DMS 273 (cell line): ENCODE results near the gene LRRC4B.
"Not testable (repeated sequence)": the region's sequence is repeated elsewhere in the genome, so short reads cannot be mapped to it uniquely, and the experiment has no call there.

Experiments used
- DNase-seq: peaks from one replicate; lab custom pipeline; 2025; ENCODE audit not compliant: unreplicated experiment; lab: John Stamatoyannopoulos, UW

LRRC4B gene

DNA sequence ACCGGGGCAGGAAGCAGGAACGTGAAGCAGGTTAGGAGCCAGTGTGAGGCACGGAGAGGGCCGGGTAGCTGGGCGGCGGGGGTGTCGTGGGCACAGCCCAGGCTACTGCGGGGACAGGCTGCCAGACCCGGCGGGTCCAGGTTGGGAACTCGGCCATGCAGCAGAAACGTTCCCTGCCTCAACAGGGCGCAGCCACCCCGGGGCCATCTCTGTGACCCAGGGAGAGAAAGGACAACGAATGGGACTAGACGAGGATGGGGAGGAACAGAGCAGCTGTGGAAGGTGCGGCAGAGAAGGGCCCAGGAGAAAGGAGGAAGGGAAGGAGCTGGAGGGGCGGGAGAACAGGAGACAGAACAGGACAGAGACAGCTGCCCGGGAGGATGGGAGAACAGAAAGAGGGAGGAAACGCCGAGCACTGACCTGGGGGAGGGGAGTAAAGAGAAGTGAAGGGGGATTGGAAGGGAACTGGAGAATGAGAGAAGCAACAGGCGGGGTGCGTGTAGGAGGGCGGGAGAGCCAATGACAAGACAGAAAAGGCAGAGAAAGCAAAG, 78.7 kb downstream of the LRRC4B start:
- DNase-seq = no peak

DNA sequence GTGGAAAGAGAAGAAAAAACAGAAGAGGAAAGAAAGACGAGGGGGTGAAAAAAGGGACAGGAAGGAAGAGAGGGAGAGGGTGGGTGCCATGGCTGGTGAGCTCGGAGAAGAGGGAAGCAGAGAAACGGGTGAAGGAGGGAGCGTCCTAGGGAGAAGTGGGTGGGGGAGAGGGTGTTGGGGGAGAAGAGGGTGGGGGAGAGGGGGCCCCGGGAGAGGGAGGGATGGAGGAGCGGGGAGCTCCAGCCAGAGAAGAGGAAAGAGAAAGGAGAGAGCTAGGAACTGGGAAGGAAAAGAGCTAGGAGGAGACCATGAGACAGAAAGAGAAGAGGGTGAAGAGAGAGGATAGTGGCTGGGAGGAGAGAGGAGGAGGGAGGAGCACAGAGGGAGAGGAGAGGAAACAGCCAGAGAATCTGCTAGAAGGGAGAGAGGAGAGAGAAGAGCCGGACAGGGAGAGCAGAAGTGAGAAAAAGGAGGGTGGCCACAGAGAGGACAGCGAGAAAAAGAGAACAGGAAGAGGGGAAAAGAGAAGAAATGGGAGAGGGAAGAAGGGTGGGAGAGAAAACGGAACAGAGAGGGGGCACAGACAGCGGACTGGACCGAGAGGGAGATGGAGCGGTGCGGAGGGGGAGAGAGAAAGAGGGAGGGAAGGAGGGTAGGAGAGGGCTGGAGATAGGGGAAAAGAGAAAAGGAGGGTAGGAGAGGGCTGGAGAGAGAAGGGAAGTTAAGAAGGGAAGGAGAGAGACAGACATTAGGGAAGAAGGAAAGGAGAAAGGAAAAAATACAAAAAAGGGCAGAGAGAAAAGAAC, 79.6 kb downstream of the LRRC4B start:
- no peak for DNase-seq

DNA sequence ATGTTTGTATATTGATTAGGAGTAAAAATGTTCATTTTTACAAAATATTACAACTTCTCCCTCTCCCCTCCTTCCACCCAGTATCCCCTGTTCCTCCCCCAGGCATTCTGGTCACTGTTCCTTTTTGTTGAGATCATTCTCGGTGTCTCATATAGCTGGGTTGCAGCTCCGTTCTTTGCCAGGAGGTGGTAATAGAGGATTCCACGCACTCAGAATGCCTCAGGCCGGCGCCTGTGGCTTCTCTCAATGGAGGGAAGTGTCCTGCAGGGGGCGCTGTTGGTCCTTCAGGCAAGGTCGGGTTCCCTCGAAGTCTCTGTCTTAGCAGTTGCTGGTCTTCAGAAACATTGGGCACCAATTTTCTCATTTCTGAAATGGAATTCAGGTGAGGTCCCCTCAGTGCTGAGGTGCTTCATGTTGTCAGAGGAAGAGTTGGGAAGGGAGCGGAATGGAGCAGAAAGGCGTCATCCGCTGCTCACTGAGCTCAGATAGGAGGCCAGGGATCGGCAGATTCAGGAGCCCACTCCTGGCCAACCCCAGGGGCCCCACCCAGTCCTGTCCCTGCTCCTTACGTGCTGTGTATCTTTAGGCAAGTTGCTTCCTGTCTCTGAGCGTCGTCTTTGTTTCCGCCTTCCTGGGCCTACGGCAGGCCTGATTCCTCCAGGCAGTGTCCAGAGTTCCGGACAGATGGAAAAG, 81.3 kb downstream of the LRRC4B start:
- peak; percentile 76 for DNase-seq

DNA sequence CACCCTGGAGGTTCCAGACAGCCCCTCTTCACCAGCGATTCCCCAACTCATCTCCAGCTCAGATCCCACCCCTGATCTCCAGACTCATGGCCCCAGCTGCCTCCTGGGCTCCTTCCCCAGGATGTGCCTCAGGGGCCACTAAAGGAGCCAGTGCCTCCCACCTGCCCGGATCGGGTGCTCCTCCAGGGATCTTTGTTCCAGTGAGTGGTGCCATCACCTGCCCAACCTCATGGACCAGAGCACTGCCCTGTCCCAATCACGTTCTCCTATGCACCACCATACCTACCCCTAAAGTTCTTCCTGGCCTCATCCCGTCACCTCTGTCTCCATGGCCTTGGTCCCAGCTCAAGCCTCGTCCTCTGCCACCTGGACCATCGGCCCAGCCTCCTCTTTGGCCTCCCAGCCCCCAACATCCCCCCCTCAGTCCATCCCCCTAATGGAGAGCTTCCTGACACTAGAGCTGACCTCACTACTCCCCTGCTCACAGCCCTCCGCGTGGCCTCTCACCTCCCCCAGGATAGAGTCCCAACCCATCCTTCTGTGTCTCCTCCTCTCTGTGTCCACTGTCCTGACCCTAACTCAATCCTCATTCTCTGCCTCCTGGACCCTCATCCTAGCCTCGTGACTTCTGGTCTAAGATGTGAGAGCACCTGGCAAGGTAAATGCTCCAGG, 82.8 kb downstream of the LRRC4B start:
- no peak for DNase-seq

DNA sequence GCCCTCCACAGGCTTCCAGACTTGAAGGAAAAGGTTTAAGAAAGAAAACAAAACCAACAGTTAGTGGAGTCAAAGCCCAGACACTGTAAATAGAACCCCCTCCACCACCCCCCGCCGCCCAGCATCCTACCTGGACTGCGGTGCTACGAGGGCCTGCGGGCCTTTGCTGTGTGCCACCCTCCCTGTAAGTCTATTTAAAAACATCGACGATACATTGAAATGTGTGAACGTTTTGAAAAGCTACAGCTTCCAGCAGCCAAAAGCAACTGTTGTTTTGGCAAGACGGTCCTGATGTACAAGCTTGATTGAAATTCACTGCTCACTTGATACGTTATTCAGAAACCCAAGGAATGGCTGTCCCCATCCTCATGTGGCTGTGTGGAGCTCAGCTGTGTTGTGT, 85.3 kb downstream of the LRRC4B start:
- DNase-seq = no peak

DNA sequence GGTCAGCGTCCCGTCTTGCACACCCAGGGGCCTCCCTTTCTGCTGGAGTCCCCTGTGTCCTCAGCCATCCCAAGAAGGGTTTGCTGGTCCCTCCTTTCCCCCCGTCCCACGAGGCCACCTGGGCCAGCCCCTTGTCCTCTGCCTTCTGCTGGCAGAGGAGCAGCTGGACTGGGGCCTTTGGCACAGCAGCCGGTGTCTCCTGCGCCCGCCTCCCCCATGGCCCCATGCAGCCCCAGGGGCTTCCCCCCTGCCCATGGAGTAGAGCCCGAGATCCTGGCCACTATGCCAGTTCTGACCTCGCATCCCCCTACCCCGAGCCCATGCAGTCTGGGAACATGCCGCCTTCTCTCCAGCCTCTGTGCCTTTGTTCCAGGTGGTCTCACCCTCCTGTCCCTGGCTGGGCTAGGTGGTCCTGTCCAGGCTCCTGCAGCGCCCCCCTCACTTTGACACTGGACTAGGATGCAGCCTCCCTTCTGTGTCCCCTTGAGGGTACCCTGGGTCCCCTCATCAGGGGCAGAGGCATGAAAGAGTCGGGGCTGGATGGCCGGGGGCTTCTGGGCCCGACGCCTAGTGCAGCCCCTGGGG, 85.9 kb downstream of the LRRC4B start:
- no peak for DNase-seq

DNA sequence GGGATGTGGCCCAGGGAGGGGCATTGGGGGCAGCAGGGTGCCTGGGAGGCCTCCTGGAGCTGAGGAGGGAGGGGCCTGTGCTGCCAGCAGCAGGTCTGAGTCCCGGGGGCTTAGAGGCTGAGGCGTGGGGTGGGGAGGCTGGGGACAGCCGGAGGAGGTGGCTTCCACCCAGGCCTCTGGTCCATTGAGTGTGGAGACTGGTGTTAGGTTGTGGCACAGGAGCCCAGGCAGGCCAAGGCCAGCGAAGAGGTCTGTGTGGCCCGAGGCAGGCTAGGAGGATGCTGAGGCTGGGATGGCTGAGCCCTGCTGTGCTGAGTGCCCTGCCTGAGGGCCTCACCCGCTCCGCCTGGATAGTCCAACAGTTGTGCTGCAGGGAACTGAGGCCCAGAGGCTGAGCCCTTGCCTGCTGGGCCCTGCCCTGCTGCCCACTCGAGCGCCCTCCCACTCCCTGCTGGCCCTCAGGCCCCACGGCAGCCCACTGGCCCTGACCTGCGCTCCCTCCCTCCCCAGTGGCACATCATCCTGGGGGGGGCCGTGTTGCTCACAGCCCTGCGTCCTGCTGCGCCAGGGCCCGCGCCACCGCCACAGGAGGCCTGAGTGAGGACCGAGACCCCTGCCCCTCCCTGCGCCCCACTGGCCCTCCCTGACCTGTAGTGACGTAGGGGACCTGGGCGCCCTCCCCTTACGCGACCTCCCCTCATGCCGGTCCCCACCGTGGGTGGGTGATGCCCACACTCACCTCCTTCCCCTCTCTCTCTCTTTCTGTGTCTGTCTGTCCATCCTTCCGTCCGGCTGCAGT, 86.7 kb downstream of the LRRC4B start:
- no peak for DNase-seq

DNA sequence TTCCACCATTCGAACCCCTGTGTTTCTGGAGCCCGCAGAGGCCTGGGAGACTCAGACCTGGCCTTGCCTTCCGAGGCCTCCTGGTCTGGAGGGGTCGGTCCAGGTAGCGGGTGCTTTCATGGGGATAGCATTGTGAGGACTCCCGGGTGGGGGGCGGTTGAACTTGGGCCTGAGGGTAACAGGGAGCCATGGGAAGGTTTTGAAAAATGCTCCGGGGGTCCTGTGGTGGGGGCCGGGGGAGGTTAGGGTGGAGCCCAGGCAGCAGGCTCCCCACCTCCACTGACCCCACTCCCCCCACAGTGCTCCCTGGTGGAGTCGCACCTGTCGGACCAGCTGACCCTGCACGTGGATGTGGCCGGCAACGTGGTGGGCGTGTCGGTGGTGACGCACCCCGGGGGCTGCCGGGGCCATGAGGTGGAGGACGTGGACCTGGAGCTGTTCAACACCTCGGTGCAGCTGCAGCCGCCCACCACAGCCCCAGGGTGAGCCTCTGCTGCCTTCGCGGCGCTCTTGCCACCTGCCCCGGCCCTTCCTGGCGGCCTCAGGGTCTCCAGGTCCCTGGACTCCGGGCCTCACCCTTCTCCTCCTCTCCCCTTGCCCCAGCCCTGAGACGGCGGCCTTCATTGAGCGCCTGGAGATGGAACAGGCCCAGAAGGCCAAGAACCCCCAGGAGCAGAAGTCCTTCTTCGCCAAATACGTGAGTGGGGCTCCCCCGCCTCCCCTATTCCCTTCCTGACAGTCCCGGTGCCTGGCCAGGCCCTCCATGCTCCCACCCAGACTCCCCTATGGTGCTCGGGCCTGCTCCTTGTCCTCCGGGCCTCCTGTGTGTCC, 87.7 kb downstream of the LRRC4B start:
- DNase-seq = no peak

DNA sequence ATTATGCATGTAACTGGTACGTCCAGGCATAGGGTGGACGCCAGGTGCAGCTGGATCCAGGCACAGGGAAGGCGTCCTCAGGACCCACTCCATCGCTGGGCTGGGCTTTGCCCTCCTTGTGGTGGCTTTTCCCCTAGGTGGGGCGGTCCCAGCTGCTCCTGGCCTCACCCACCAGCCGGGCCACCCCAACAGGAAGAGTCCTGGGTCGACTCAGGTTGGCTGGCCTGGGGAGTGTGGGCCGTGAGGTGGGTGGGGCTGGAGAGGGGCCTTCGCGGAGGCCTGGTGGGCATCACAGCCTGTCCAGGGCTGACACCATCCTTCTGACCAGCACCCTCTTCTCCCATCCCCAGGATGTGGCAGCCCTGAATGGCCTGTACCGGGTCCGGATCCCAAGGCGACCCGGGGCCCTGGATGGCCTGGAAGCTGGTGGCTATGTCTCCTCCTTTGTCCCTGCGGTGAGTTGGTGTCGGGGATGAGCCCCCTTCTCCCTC, 88.4 kb downstream of the LRRC4B start:
- no peak for DNase-seq

DNA sequence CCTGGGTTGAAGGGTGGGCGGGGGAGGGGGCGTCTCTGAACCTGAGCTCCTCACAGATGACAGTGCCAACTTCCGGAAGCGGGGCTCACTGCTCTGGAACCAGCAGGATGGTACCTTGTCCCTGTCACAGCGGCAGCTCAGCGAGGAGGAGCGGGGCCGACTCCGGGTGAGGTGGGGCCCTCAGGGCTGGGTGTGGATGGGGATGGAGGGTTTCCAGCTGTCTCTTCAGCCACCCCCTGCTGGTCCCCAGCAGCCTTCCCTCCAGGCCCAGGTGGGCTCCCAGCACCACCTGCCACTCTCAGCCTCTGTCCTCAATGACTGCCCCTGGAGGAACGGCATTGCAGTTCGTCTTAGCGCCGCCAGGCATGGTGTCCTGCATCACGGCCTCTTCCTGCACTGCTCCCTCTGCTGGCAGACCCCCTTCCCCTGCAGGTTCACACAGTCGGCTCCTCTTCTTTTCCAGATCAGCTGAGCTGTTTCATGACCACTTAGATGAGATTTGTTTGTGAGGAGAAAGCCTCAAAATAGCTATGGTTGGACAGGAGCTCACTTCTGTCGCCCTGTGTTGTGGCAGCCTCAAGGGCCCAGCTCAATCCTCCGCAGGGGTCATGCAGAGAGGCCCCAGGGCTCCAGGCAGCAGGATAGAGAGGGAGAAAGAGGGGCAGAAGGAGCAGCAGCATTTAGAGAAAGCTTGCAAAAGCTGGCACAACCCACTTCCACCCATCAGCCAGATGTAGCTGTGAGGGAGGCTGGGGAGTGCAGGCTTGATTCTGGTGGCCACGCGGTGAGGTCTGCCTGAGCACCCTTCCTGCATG, 89.1 kb downstream of the LRRC4B start:
- peak; percentile 34 for DNase-seq

DNA sequence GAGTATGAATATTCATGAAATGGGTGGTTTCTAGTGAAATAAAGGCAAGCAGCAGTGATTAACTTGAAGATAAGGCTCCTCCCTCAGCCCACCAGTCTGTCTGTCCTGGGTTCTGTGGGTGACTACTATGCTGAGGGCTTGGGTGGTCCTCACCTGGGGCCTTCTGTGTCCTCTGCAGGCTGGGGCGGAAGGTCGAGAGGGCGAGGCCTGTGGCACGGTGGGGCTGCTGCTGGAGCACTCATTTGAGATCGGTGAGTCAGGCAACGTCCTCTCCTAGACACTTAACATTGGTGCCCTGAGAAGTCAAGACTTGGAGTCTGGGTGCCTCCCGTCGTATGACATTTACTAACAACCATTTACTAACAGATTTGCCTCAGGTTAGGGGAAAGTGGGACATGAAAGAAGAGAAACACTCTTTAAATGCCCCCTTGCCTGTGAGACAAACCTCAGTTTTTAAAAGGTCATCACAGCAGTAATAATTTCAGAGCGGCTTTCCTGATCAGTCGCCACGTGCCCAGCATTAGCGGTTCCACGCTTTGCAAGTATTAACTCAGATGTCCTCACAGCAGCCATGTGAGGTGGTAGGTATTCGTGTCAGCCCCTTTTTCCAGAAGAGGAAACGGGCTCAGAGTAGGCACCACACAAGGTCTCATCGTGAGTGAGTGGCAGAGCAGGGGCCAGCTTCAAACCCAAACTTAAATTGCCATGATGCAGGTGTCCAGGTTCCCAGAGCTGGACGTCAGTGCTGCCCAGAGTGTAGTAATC, 90.3 kb downstream of the LRRC4B start:
- DNase-seq = no peak

DNA sequence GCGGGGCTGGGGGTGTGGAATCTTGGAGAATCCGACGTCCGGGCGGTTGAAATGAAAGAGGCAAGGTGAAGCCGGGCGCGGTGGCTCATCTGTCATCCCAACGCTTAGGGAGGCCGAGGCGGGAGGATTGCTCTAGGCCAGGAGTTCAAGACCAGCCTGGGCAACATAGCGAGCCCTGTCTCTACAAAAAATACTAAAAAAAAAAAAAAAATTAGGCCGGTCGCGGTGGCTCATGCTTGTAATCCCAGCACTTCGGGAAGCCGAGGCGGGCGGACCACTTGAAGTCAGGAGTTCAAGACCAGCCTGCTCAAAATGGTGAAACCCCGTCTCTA, 91.4 kb downstream of the LRRC4B start:
- DNase-seq = no peak

DNA sequence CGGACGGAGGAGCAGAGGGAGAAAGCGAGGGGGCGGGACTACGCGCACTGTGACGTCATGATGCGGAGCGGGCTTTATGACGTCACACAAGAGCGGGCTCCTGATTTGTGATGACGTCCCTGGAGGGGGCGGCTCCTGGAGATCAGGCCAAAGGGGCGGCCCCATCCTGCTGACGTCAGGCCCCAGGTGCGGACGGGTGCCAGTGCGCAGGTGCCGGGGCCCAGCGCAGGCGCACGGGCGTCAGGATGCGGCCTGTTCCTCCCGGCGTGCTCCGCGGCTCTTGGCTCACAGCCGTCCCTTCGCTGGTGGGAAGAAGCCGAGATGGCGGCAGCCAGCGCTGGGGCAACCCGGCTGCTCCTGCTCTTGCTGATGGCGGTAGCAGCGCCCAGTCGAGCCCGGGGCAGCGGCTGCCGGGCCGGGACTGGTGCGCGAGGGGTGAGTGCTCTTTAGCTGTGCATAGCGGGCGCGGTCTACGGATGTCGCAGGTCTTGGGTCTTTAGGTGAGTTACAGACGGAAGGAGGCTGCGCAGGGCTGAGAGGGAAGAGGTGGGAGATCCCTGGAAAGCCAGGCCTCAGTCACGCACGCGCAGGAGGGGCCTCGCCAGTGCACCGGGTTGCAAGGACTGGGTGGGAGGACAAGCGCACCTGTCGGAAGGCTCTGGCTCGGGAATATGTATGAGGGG, 91.9 kb downstream of the LRRC4B start, which contains the start of the genes EMC10 and GARIN5A:
Gene EMC10, plus strand, starts transcription at position 284 of the 683 bp plus-strand sequence. Its CDS starts 38 bp downstream, at position 322.
Gene GARIN5A, minus strand, starts transcription at position 625 of the 683 bp plus-strand sequence. Its CDS starts 460 bp downstream, at position 165.
- DNase-seq = peak; percentile 95

DNA sequence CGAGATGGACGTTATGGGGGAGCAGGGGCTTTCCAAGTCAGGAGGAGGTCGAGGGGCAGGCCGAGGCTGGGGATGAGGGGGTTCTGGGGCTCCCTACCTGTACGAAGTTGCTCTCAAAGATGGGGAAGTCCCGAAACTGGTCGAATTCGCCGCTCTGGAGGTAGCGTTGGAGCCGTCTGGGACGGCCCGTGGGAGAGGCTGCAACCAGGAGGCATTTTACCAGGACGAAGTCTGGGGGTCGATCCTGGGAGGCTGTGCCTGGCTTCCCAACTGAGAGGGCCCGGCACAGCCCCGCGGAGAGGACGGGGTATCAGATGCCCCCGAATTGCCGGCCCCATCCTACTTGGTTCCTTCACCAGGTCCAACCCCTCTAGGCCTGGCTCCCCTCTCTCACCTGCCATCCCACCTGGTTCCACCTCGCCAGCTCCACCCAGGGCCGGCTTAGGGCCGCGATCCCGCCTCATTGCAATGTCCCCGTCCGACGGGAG, 92.5 kb downstream of the LRRC4B start:
- no peak for DNase-seq

DNA sequence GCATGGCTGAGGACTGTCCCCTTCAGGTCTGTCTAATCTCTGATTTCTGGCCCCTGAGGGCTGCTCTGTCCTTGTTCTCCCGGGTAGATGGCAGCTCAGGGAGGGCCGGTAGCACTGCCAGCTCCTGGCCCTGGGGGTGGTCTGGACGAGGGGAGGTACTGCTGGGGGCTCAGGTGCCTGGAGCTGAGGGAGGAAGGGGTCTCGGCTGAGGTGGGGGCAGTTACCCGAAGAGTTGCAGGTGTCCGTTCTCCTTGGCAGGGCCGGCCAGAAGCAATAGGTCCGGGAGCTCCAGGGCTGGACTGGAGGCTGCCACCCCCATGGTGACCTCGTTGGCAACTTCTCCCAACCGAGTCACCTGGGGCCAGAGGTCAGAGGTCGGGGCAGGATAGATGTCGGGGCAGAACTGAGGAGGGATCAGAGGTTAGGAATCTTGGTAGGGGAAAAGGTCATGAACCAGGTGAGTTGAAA, 93.1 kb downstream of the LRRC4B start:
- DNase-seq = no peak

DNA sequence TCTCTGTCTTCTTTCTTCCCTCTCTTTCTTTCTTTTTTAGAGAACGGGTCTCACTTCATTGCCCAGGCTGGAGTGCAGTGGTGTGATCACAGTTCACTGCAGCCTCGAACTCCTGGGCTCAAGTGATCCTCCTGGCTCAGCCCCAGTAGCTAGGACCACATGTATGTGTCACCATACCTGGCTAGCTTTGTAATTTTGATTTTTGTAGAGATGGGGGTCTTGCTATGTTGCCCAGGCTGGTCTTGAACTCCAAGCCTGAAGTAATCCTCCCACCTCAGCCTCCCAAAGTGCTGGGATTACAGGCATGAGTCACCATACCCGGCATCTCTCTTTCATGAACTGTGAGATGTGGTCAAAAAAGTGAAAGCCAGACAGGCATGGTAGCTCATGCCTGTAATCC, 94.9 kb downstream of the LRRC4B start:
- DNase-seq = not testable (repeated sequence)

DNA sequence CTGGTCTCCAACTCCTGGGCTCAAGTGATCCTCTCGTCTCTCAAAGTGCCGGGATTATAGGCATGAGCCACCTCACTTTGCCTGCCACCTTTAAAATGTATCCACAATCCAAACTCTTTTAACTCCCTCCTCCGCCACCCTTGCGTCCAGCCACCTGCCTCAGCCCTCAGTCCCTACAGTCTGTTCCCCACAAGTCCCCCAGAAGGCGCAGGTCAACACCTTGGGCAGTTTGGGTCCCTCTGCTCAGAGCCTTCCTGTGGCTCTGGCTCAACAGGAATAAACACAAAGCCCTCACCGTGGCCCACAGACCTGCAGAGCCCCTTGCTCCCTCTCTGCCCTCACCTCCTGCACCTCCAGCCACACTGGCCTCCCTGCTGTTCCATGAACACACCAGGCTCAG, 99.4 kb downstream of the LRRC4B start:
- no peak for DNase-seq
